Stimulated activated CD4-positive, alpha-beta T cell treated with anti-CD3 and anti-CD28 coated beads, Interleukin-1b, Interleukin-23, amount 100 ng/mL, for 24 hours (primary cell): ENCODE measurements around the gene TNIP2.
"Not testable (repeated sequence)": the region's sequence is repeated elsewhere in the genome, so short reads cannot be mapped to it uniquely, and the experiment has no call there.

ENCODE experiments used
- DNase-seq, 4 experiments: peaks; one replicate each; pipeline ENCODE4 v3.0.0-alpha.2; 2020; ENCODE audit warnings: low read depth in 4 of 4, low spot score in 1 of 4

The TNIP2 gene

GRCh38 chr4:2794486-2795299 lies 38.6 kb upstream of the TNIP2 start:
- no peak for DNase-seq

DNA sequence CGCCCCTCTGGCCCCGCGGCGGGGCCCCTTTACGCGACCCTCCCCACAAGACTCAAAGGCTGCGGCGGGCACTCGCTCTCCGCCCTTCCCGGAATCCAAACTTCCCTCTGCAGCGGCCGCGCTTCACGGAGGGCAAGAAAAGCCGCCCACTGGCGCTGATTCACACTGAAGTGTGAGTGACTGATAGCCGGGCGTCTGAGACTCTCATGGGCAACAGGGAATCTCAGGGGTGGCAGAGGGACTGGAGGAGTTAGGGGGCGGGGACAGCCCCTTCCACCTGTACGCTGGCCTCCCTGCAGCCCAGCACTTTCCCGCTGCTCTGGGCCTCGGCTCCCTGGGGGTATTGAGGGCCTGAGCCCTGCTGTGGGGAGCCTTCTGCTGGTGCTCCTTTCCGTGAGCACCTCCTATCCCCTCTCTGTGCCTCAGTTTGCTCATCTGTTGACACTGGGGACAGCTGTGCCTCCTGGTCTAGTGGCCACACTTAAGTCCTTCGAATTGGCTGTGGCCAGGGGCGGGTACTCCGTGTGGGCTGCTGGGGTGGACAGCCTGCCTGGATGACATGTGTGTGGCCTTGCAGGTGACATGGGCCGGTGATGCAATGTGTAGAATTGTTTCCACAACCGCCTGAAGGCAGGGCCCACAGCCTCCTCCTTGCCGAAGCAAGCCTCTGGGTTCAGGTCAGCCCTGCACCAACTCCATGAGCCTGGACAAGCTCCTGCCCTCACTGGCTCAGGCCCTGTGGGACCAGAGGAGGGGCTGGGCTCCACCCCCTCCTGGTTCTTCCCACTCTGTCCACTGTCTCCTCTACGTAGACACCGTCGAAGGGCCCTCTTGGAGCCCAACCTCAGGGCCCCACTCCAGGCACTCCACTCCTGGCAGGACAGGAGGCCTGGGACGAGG lies 37.7 kb upstream of the TNIP2 start:
- DNase-seq: peak in 1 of 4 experiments; percentile 59

DNA sequence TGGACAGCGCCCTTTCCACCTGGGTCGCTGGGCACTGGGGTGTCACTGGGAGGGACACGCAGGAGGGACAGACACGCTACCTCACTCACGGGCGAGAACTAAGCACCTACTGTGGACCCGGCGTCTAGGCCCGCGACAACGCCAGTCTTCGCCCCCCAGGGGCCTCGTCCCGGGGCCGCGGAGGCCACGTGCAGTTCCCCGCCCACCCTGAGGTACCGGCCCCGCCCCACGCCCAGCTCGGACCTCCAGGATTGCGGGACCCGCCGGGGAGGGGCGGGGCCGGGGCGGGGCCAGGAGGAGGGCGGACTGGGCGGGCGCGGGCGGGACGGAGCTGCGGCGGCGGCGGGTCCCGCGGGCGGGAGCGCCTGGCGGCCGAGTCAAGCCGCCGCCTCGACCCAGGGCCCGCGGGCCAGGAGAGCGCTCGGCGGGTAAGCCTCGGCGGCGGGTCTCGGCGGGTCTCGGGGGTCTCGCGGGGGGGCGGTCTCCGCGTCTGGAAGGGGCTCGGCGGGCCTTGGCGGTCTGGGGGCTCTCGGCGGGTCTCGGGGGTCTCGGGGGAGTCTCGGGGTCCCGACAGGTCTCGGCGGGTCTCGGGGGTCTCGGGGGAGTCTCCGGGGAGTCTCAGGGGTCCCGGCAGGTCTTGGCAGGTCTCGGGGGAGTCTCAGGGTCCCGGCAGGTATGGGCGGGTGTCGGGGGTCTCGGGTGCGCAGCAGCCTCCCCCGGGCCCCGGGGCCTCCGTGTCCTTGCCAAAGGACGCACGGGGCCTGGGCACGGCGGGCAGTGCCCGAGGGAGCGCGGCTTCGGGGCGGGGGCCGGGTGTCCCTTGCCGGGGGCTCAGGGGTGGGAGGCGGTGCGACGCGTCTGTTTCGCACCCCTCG lies 36.8 kb upstream of the TNIP2 start, which contains the start of gene SH3BP2:
Gene SH3BP2 (plus strand): TSS at position 375 of the 875 bp plus-strand sequence. CDS start 27,533 bp downstream, outside the sequence.
- DNase-seq: peak in 2 of 4 experiments; percentile 39 to 73

DNA sequence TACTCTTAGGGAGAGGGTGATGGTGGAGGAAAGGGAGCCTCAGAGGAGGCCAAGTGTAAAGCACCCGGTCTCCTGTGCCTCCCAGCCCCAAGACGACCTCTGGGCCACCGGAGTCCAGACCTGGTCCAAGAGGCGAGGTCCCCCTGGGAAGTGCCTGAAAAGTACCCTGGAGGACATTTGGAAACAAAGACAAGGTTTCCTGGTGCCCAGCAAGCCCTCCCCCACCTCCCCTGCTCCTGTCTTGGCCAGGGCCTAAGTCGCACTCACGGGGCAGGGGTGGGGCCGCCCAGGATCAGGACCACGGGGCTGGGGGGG lies 36.2 kb upstream of the TNIP2 start:
- no peak for DNase-seq

DNA sequence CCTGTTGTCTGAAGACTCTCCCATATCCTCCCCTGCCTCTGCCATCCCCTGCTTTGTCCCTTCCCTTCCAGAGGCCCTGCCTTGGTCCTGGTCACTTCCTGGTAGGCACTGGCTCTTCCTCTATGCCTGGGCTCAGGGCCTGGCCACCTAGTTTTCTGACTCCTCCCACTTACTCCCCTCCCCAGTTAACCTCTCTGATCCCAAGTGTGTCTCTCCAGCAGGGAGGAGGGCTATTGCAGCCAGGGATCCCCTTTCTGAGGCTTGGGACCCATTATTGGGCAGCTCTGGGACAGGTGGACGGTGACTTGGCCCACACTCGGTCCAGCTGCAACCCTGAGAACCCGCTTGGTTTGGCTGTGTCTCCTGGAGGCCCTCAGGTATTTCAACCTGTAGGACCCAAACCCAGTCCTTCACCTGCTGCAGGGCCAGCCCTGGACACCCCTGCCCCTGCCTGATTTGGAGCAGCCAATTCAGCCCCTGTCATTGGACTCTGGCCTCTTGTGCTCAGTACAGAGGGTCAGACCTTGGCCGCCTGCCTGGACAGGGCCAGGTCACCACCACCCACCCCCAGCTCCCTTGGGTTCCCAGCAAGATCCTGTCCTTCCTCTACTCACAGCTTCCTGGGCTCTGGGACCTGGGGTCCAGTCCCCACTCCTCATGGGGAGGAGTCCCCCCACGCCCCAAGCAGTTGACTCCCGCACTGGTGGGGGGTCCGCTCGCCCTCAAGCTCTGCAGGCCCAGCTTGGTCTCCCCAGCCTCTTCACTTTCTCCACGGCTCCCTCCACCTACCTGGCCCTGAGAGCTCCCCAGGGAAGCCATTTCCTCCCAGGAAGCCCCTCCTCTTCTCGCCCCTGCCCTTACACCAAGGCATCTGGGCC lies 35.6 kb upstream of the TNIP2 start:
- DNase-seq: no peak

DNA sequence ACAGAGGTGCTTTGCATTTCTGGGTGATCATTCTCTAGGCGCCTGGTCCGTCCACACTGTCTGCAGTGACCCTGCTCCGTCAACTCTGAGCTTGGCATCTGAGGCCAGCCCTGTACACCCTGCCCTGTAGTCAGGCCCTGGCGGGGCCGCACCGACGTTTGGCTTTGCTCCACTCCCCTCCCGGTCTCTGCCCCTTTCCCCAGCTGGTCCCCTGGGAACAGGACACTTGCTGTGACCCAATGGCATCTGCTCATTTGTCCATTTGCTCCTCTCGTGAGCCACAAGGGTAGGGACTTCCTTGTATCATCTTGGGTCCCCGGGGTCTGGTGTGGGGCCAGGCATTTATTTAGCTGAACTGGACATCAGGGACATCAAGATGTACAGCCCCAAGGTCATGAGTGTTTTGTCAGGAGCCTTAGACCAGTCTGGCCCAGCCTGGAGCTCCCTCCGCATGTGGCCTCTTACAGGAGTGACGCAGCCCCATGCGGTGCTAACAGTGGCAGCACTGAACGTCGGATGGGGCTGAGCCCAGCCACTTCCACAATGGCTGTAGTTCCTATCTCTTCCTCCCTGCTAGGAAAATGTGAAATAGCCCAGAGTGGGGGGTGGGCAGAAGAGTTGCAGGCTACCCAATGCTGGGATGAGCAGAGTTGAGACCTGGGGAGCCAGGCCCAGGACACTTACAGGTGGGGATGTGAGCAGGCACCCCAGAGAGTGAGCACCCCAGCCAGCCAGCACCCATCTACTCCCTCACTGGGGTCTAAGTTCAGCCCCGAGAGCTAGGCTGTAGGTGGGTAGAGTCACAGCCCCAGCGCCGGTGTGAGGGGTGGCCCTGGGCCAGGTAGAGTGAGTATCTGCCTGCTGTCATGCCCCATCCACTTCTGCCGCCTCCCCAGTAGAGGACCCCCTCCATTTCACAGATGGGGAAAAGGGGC lies 34.7 kb upstream of the TNIP2 start:
- no peak for DNase-seq

DNA sequence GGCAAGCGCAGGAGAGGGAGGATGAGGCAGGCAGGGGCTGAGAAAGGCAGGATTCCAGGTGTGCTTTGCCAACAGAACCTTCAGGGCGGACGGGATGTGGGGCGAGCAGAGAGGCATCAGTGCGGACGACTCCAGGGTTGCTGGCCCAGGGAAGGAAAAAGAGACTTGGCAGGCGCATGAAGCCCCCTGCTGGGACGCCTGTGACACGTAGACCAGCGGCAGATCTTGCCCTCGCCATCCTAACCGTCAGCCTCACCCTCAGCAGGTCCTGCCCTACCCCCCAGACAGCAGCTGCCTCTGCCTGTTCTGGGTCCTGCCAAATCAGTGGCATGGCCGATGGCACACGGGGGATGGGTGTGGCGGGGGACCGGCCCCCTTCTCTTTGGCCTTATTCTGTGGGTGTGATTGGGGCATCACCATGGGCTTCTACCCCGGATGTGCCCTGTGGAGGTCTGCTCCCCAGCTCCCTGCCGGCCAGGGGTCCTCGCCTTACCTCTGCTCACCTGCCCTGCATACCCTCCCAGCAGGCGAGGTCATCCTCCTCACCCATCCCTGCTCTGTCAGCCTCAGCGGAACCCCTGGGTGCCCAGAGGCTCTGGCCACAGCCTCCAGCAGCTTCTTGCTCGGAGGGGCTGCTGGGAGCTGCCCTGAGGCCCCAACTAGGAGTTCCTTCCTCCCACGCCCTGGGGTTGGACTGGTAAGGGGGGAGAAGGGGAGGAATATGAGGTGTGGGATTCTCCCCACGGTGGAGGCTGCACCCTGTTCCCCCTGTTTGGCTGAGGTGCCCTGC lies 33.9 kb upstream of the TNIP2 start:
- DNase-seq: no peak

DNA sequence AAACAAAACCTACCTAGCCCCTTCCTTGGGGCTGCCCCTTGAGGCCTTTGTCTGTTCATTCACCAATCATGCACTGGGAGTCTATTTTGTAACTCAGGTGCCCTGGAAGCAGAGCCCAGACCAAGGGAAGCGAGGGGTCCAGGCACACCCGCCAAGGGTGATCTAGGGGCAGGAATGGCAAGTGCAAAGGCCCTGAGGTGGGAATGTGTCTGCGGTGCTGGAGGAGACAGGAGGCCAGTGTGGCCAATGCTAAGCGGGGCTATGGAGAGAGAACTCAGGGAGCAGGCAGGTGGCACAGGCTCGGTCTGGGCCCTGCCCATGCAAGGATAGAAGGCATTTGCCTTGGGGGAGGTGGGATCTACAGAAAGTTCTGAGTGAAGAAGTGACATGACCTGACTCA lies 33.2 kb upstream of the TNIP2 start:
- no peak for DNase-seq

DNA sequence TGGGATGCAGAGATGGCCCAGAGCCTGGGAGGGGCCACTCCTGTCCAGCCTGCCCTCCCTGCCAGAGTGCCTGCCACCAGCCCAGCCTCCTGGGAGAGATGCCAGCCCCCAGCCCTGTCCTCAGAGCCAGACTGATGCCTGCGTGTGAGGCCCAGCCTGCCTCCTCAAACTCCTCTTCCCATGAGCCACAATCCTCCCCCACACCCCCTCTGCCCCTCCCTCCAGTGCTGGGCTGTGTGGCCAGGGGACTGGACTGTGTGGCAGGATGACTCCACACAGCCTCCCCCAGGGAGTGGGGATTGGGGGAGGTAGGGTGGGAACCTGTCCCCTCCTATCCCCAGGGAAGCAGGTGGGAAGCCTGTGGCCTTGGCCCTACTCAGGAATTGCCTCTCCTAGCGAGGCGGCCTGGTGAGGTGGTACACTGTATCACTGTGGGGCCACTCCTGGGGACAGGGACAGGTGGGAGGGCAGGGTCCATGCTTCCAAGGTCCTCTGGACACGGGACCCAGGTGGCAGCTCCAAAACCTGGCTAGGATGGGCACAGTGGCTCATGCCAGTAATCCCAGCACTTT lies 32.5 kb upstream of the TNIP2 start:
- no peak for DNase-seq

DNA sequence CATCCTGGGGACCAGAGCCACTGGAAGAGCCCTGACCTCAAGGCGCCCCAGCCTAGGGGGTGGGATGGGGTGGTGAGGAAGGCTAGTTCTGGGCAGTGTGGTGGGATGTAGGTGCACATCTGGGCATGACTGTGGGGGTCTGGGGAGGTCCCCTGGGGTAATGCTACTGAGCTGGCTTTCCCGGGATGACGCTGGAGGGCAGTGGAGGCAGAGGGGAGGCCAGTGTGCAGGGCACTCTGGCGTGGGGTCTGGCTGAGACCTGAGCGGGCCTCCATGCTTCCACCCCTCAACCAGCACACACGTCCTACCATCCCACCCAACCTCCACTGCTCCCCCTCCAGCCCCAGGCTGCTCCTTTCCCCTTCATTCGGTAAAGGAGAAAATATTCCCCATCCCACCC lies 32.0 kb upstream of the TNIP2 start:
- no peak for DNase-seq

GRCh38 chr4:2787230-2788100 lies 31.3 kb upstream of the TNIP2 start:
- DNase-seq: peak in 1 of 4 experiments; percentile 29

- DNase-seq: no peak
These were observed 30.7 kb upstream of the TNIP2 start for GRCh38 chr4:2786794-2787229.

- peak in 2 of 4 experiments; percentile 56 to 72 for DNase-seq
These were observed 30.1 kb upstream of the TNIP2 start for GRCh38 chr4:2786152-2786671.

GRCh38 chr4:2785613-2786012 lies 29.5 kb upstream of the TNIP2 start:
- DNase-seq: no peak

- no peak for DNase-seq
These were observed 27.7 kb upstream of the TNIP2 start for GRCh38 chr4:2783790-2784189.

DNA sequence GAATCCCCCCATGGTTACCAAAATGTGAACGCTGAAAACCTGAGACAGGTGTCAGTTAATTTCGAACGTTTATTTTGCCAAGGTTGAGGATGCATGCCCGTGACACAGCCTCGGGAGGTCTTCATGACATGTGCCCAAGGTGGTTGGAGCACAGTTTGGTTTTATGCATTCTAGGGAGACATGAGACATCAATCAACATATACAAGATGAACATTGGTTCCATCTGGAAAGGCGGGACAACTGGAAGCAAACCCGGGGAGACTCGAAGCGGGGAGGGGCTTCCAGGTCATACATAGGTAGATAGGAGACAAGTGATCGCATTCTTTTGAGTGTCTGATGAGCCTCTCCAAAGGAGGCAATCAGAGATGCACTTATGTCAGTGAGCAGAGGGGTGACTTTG lies 25.8 kb upstream of the TNIP2 start:
- DNase-seq: no peak

- DNase-seq: not testable (repeated sequence)
These were observed 24.5 kb upstream of the TNIP2 start for GRCh38 chr4:2780643-2781042.
